ENCODE data around the gene ZNF385D.

- no peak for TF ChIP-seq POLR2A (IDR thresholded peaks at IDR 0.05)
- TF ChIP-seq CTCF (IDR thresholded peaks at IDR 0.05 in 4 of 5, conservative IDR thresholded peaks at IDR 0.05 in 1 of 5): no peak
Observed at GRCh38 chr3:21620511-21621155, 130.4 kb downstream of the ZNF385D start.

Data from gastrocnemius medialis (tissue), 4 donors.